RWPE1 (cell line): ENCODE results near the gene DOC2A.

ENCODE experiments used
- CTCF ChIA-PET: fragments of 350-600 bp; sonication (Branson Sonifier 250); formaldehyde crosslinking; extraction: SDS; loops from one replicate; lab custom pipeline; 2021; lab: Yijun Ruan, JAX
- POLR2A ChIA-PET: fragments of 400-600 bp; formaldehyde crosslinking; extraction: SDS; loops from one replicate; lab custom pipeline; 2020; ENCODE audit warnings: antibody characterized with exemption; ENCODE audit not compliant: low non-redundant PET; lab: Yijun Ruan, JAX
- DNase-seq: peaks from one replicate; pipeline ENCODE4 v3.0.0; 2012; ENCODE audit warnings: low spot score
- H3K27ac ChIP-seq: fragments of 450-650 bp; 2 replicates; pipeline ENCODE4 v1.5.1; 2017
- TF ChIP-seq, protein P1 (sequence below): fragments of 450-650 bp; conservative IDR thresholded peaks from 2 replicates; pipeline ENCODE4 v1.5.1; 2017; ENCODE audit warnings: low read depth, mild to moderate bottlenecking

DOC2A gene

DNA sequence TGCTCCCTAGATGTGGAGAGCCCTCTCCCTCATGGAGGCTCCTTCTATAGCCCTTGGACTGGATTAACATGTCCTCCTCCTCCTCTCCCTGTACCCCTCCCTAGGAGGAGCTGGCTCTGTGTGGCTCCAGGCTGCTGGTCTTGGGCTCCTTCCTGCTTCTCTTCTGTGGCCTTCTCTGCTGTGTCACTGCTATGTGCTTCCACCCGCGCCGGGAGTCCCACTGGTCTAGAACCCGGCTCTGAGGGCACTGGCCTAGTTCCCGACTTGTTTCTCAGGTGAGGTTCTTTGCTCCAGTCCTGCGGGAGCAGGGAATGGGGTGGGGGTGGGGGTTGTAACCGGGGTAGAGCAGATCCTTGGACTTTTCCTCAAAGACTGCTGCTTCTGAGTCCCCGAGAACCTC is 39.5 kb downstream of the DOC2A start:
- peak overlapping the region; percentile 48 for H3K27ac ChIP-seq
- ChIA-PET CTCF (no interaction called here), POLR2A (no interaction called here)
- no peak for DNase-seq
- TF ChIP-seq, protein P1, sequence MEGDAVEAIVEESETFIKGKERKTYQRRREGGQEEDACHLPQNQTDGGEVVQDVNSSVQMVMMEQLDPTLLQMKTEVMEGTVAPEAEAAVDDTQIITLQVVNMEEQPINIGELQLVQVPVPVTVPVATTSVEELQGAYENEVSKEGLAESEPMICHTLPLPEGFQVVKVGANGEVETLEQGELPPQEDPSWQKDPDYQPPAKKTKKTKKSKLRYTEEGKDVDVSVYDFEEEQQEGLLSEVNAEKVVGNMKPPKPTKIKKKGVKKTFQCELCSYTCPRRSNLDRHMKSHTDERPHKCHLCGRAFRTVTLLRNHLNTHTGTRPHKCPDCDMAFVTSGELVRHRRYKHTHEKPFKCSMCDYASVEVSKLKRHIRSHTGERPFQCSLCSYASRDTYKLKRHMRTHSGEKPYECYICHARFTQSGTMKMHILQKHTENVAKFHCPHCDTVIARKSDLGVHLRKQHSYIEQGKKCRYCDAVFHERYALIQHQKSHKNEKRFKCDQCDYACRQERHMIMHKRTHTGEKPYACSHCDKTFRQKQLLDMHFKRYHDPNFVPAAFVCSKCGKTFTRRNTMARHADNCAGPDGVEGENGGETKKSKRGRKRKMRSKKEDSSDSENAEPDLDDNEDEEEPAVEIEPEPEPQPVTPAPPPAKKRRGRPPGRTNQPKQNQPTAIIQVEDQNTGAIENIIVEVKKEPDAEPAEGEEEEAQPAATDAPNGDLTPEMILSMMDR, result no peak

DNA sequence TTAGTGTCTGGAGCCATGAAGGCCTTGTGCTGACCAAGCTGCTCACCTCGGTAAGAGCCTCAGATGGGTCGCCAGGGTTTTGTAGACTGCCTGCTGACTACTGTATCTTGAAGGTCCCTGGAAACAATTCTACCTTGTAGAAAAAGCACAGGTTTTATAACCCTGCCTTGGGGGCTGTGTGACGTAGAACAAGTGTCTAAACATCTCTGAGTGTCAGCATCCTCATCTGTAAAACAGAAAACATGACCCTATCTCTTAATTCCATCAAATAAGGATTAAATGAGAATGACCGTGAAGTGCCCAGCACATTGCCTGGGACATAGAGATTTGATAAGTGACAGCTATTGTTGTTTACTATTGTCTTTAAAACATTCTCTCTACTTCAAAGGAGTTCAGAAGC is 42.6 kb downstream of the DOC2A start:
- CTCF ChIA-PET, result no interaction called here
- TF ChIP-seq, protein P1, result no peak
- POLR2A ChIA-PET, result no interaction called here
- DNase-seq, result no peak
- 0 out of 2 replicates have a peak overlapping the region, but pooled peaks have one; percentile 18 for H3K27ac ChIP-seq

DNA sequence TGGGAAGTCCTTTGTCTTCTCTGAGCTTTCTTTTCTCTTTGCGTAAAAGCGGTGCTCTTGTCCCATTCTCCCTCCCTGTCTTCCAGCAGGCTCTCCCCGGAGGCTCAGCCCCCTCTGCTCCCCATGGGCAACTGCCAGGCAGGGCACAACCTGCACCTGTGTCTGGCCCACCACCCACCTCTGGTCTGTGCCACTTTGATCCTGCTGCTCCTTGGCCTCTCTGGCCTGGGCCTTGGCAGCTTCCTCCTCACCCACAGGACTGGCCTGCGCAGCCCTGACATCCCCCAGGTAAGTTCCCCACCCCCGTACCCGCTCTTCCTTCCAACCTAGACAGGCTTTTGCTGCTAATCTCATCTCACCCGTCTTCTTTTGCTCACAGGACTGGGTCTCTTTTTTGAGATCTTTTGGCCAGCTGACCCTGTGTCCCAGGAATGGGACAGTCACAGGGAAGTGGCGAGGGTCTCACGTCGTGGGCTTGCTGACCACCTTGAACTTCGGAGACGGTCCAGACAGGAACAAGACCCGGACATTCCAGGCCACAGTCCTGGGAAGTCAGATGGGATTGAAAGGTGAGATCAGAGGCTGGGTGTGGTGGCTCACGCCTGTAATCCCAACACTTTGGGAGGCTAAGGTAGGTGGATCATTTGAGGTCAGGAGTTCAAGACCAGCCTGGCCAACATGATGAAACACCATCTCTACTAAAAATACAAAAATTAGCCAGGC is 47.6 kb downstream of the DOC2A start:
- CTCF ChIA-PET, result interaction anchor here (0.5 kb wide), 1 partner anchor 9 kb away, joined by 3 read pairs; no protein-coding TSS in a partner anchor
- POLR2A ChIA-PET, result interaction anchor here (0.6 to 0.8 kb wide), 2 partner anchors 10 to 146 kb away, joined by 4 to 13 read pairs; partner anchors contain the start of gene TAOK2
- H3K27ac ChIP-seq, result peak overlapping the region; percentile 89
- TF ChIP-seq, protein P1, result no peak
- no peak for DNase-seq

DNA sequence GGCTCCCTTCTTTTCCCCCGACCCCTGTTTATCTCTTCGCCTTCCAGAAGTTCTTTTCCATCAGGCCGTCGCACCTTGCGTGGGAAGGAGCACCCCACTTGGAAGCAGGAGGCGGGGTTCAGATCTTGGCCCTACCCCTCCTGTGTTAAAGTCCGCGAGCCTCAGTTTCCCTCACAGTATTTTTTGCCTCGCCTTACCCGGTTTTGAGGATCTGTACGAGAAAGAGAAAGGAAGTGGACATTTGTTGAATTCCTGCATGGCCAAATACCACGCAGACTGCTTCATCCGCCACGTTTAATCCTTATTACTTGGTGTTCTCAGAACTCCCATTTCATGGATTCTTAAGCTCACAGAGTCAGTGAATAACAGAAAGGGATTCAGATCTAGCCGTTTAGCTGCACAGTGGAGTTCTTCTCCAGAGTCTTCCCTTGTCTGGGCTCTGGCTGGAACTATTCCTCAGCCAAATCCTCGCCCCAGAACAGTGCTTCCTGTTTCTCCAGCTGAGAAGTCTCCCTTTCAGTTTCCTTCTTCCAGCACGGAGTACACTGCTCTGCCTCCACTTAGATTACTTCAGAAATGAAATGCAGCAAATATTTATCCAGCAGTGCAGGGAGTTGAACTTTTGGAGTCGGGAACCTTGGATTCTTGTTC is 48.4 kb downstream of the DOC2A start:
- H3K27ac ChIP-seq, result peak overlapping the region; percentile 89
- TF ChIP-seq, protein P1, result no peak
- ChIA-PET POLR2A (interaction anchor here (0.8 to 1.2 kb wide), 4 partner anchors 11 to 172 kb away, joined by 3 to 5 read pairs (median 4); partner anchors contain the start of genes KIF22 and TAOK2), CTCF (interaction anchor here (0.5 to 1.3 kb wide), 2 partner anchors 9 to 12 kb away, joined by 3 to 8 read pairs; no protein-coding TSS in a partner anchor)
- peak; percentile 19 for DNase-seq

DNA sequence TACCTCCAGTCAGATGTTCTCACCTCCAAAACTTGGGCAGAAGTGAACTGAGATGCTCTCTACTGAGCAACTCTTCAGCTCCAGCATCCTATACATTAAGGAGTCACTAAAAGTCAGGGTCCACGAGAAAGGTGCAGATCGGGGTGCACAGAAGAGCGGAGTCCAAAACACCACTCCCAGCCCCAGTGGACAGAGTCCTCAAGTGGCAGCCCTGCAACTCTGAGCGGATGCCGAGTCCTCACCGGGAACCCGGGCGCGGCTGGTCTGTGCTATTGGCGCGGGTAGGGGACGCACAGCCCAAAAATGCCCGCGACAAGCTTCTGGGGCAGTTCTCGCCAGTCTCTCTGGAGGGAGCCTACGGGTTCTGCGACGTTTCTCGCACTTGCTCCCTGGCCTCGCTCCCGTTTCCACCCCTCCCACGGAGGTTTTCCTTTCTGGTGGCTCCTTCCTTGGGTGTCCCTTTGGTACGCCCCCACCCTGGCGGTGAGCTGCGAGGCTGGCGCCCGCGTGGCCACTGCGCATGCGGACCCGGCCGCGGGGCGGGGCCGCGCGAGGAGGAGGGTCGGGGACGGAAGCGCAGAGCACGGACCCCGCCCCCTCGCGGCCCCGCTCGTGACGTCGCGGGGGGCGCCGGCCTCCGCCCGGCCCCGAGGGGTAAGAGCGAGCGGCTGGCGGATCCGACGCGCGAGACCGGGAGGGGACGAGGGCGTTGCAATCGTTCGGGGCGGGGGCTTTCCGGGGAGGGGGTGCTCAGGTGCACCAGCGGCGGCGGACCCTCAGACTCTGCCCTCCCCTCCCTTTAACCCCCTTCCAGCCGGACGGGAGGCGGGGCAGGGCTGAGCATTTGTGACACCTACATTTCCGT is 49.1 kb downstream of the DOC2A start, which contains the start of gene TMEM219:
Gene TMEM219, plus strand, starts transcription at position 601 of the 865 bp plus-strand sequence. CDS start 1,065 bp downstream, outside the sequence.
- peak within 1 kb of the TSS; percentile 89 for H3K27ac ChIP-seq
- CTCF ChIA-PET, result interaction anchor here (0.5 to 1.3 kb wide), 4 partner anchors 11 to 103 kb away, joined by 3 to 8 read pairs (median 4); no protein-coding TSS in a partner anchor
- POLR2A ChIA-PET, result interaction anchor here (0.6 to 1.2 kb wide), 5 partner anchors 10 to 171 kb away, joined by 3 to 5 read pairs (median 4); partner anchors contain the start of gene KIF22
- TF ChIP-seq, protein P1, result peak; percentile 30; the same call in 1 of the 2 replicates
- peak; percentile 90 for DNase-seq
